ENCODE measurements around the gene NRIP3. TPM values are rescaled to one million over a fixed set of nuclear protein-coding genes. Genes with fewer than 3 reads are reported as not detected.
A peak's percentile ranks its signal among the peaks of the same experiment; 100 is the strongest.
"Not testable (repeated sequence)": the region's sequence is repeated elsewhere in the genome, so short reads cannot be mapped to it uniquely, and the experiment has no call there.

NRIP3 gene
- polyA plus RNA-seq, 1 experiment, result 12.3 TPM

DNA sequence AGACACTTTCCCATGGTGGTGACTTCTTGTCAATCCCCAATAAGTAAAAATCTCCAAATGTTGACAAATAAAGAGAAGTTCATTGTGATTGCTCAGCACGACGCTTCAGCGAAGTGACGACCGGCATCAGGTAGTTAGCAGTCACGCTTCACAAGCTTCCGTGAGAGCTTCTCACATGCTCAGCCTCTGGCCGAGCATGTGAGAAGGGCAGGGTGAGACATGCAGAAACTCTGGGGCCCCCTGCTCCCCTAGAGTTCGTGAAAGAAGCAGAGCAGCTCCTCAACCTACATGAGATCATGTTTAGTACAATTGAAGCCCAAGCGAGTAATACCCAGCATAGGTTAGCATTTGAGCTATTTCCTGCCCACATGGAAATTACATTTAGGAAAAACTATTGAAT lies 66.6 kb downstream of the NRIP3 start:
- H3K4me3 ChIP-seq (ENCODE audit: low read depth, low read length), result no peak overlapping the region
- POLR2A ChIA-PET, result interaction anchor here (0.7 kb wide), 1 partner anchor 28 kb away, joined by 3 read pairs; no protein-coding TSS in a partner anchor
- no peak overlapping the region for H3K27ac ChIP-seq (ENCODE audit: low read depth, low read length)
- CTCF ChIA-PET, result no interaction called here
- no peaks in the 10 kb centered on the region for H3K9me3 ChIP-seq (ENCODE audit: control insufficient read depth, insufficient read depth, low read length)
- TF ChIP-seq, protein P1, sequence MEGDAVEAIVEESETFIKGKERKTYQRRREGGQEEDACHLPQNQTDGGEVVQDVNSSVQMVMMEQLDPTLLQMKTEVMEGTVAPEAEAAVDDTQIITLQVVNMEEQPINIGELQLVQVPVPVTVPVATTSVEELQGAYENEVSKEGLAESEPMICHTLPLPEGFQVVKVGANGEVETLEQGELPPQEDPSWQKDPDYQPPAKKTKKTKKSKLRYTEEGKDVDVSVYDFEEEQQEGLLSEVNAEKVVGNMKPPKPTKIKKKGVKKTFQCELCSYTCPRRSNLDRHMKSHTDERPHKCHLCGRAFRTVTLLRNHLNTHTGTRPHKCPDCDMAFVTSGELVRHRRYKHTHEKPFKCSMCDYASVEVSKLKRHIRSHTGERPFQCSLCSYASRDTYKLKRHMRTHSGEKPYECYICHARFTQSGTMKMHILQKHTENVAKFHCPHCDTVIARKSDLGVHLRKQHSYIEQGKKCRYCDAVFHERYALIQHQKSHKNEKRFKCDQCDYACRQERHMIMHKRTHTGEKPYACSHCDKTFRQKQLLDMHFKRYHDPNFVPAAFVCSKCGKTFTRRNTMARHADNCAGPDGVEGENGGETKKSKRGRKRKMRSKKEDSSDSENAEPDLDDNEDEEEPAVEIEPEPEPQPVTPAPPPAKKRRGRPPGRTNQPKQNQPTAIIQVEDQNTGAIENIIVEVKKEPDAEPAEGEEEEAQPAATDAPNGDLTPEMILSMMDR (IDR thresholded peaks at IDR 0.05; ENCODE audit: low read depth, low read length), result no peak
- H3K27me3 ChIP-seq (ENCODE audit: control insufficient read depth, insufficient read depth, low read length), result no peaks in the 10 kb centered on the region
- no peak for DNase-seq (ENCODE audit: low read depth, low spot score)

DNA sequence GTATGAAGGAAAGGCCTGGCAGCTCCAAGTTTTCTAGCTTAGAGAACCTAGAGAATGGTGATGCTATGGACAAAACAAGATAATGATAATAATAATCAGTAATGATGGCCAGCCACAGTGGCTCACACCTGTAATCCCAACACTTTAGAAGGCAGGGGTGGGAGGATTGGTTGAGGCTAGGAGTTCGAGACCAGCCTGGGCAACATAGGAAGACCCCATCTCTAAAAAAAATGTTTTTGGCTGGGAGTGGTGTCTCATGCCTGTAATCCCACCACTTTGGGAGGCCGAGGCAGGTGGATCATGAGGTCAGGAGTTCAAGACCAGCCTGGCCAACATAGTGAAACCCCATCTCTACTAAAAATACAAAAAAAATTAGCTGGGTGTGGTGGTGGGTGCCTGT lies 68.0 kb downstream of the NRIP3 start:
- POLR2A ChIA-PET; H3K27me3 ChIP-seq (ENCODE audit: control insufficient read depth, insufficient read depth, low read length); H3K4me3 ChIP-seq (ENCODE audit: low read depth, low read length); H3K9me3 ChIP-seq (ENCODE audit: control insufficient read depth, insufficient read depth, low read length); DNase-seq (ENCODE audit: low read depth, low spot score); H3K27ac ChIP-seq (ENCODE audit: low read depth, low read length): not testable (repeated sequence)
- CTCF ChIA-PET, result interaction anchor here (1.3 kb wide), 1 partner anchor 24 kb away, joined by 3 read pairs; no protein-coding TSS in a partner anchor

DNA sequence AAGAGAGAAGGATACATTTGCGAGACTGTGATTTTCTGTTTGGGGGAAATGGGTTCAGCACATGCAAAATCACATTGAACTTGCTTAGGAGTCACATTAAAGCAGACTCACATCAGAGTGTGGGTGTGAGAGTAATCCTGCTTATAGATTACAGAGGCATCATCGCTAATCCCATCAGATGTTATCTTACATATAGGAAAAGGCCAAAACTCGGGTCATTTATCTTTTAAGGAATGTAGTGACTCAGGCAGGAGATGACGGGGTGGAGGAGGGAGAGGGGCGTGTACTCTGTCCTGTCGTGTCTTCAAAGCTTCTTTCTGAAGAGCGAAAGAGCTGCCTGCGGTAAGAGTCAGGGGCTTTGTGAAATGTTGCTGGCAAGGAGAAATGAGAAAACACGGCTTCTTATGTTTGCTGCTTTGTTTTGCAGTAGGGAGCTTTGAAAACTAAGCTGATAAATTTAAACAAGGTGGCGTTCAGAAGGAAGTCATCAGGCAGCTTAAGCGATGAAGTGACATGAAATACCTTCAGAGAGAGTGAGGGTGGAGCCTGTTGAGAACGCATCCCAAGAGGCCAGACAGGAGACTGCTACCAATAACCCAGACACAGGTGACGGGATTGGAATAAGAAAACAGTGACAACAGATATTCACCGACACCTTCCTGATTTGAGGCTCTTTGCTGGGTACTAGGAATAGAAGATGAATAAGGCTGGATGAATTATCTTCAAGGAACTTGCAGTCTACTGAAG lies 68.9 kb downstream of the NRIP3 start:
- Histone ChIP-seq H3K27ac (ENCODE audit: low read depth, low read length) (peak overlapping the region; percentile 63), H3K27me3 (ENCODE audit: control insufficient read depth, insufficient read depth, low read length) (no peaks in the 10 kb centered on the region), H3K9me3 (ENCODE audit: control insufficient read depth, insufficient read depth, low read length) (no peaks in the 10 kb centered on the region), H3K4me3 (ENCODE audit: low read depth, low read length) (no peak overlapping the region)
- ChIA-PET POLR2A (no interaction called here), CTCF (interaction anchor here (1.3 kb wide), 1 partner anchor 25 kb away, joined by 3 read pairs; no protein-coding TSS in a partner anchor)
- TF ChIP-seq, protein P1 (IDR thresholded peaks at IDR 0.05; ENCODE audit: low read depth, low read length), result no peak
- DNase-seq (ENCODE audit: low read depth, low spot score), result peak; percentile 58

DNA sequence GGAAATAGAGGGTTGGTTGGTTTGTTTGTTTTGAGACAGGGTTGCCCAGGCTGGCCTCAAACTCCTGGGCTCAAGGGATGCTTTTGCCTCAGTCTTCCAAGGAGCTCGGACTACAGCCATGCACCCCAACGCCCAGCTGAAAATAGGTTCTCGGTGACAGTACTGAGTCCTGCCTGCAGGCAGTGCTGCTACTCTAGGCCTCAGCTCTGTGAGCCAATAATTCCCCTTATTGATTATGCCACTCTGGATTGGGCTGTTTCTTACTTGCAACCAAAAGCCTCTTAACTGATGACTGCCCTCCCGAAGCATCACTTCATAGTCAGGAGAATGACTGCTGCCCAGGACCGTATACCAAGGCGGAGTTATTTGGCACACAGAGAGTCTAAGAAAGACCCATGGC lies 69.9 kb downstream of the NRIP3 start:
- DNase-seq (ENCODE audit: low read depth, low spot score), result no peak
- Histone ChIP-seq H3K27me3 (ENCODE audit: control insufficient read depth, insufficient read depth, low read length) (no peaks in the 10 kb centered on the region), H3K27ac (ENCODE audit: low read depth, low read length) (no peak overlapping the region), H3K4me3 (ENCODE audit: low read depth, low read length) (no peak overlapping the region), H3K9me3 (ENCODE audit: control insufficient read depth, insufficient read depth, low read length) (no peaks in the 10 kb centered on the region)
- CTCF ChIA-PET, result interaction anchor here (0.5 to 1.1 kb wide), 2 partner anchors 8 to 31 kb away, joined by 3 to 6 read pairs; partner anchors contain the start of gene ASCL3
- POLR2A ChIA-PET, result no interaction called here
- TF ChIP-seq, protein P1 (IDR thresholded peaks at IDR 0.05; ENCODE audit: low read depth, low read length), result peak; percentile 23; the same call in 1 of the 2 replicates

DNA sequence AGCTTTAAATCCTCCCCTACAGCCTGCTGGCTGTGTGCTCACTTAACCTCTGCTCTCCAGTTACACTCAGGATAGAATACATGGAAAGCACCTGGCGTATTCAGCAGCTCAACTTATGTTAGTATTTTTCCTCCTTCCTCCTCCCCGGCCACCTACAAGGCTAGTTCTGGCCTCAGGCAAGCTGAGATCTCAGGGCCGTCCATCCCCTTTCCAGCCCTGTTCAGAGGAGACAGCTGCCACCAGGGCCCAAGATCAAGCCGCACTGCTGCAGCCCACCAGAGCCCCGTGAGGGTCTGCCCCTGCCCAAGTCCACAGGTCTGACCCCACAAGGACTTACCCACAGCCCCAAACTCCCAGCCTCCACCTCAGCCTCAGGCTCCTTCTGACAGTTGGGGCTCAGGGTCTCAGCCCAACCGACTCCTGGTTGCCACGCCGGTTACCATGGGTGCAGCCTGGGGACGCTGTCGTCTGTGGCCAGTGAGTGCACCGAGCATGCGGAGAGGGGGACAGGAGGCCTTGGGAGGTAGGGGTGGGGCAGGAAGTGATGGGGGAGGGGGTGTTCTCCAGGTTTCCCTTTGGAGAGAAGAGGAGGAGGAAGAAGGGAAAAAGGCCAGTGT lies 71.1 kb downstream of the NRIP3 start, which contains the start of gene C11orf16:
Gene C11orf16 (minus strand): TSS at position 384 of the 617 bp plus-strand sequence. CDS start 639 bp downstream, outside the sequence.
- H3K4me3 ChIP-seq (ENCODE audit: low read depth, low read length), result no peak within 1 kb of the TSS
- no peaks in the 10 kb centered on the region for H3K9me3 ChIP-seq (ENCODE audit: control insufficient read depth, insufficient read depth, low read length)
- H3K27me3 ChIP-seq (ENCODE audit: control insufficient read depth, insufficient read depth, low read length), result no peaks in the 10 kb centered on the region
- TF ChIP-seq, protein P1 (IDR thresholded peaks at IDR 0.05; ENCODE audit: low read depth, low read length), result no peak
- CTCF ChIA-PET, result no interaction called here
- H3K27ac ChIP-seq (ENCODE audit: low read depth, low read length), result no peak within 1 kb of the TSS
- POLR2A ChIA-PET, result no interaction called here
- no peak for DNase-seq (ENCODE audit: low read depth, low spot score)

Small RNAs within 50 kb of the gene (small RNA-seq; reads per million reads assigned to genes)
- not detected for gene RF00019 (ENCODE audit: insufficient read length, low read depth)

Other genes starting within 250 kb of the NRIP3 start
- 39.6 and 41.4 TPM in 2 replicates for gene AKIP1, start 92.8 kb downstream of the NRIP3 start, polyA plus RNA-seq (2011; rRNA removed)
- gene C11orf16, start 71.1 kb downstream of the NRIP3 start, polyA plus RNA-seq (2011; rRNA removed), result not detected in 2 replicates
- gene ASCL3, start 61.0 kb downstream of the NRIP3 start, polyA plus RNA-seq (2011; rRNA removed), result not detected in 2 replicates
- 45.2 and 53.9 TPM in 2 replicates for gene TMEM9B, start 39.6 kb downstream of the NRIP3 start, polyA plus RNA-seq (2011; rRNA removed)
- gene SCUBE2, start 87.6 kb upstream of the NRIP3 start, polyA plus RNA-seq (2011; rRNA removed), result 0.91 and 1.3 TPM in 2 replicates